ENCODE results near the gene MAN1A1. TPM values are rescaled to one million over a fixed set of nuclear protein-coding genes. Genes with fewer than 3 reads are reported as not detected.

MAN1A1 gene
- polyA plus RNA-seq, 3 donors = 11.0 to 20.4 (median 16.1) TPM

GRCh38 chr6:119322715-119323350 lies 26.7 kb downstream of the MAN1A1 start:
- H3K4me3 Mint-ChIP-seq = no peak overlapping the region
- WGBS (ENCODE audit: insufficient coverage) = 67% methylated on average over 1 of the region's 5 CpGs
- intact Hi-C loops (cut with micrococcal nuclease) = no loop called here
- peaks cover 7% of the 10 kb centered on the region for H4K20me1 ChIP-seq (ENCODE audit: insufficient read depth, low read length)
- H3K4me1 ChIP-seq (ENCODE audit: control insufficient read depth in 1 of 2, insufficient read depth in 2 of 2, low read length in 2 of 2) = no peaks in the 10 kb centered on the region
- H3K36me3 Mint-ChIP-seq = peaks cover 4 to 9% of the 10 kb centered on the region in 2 donors
- H3K36me3 ChIP-seq (replicated peaks in 1 of 2; ENCODE audit: control insufficient read depth in 1 of 2, insufficient read depth in 2 of 2, low read length in 2 of 2) = peaks cover 2 to 13% of the 10 kb centered on the region in 2 donors
- H3K4me3 ChIP-seq (replicated peaks in 1 of 3; ENCODE audit: low read depth in 2 of 3, low read length in 3 of 3) = no peak overlapping the region
- no peaks in the 10 kb centered on the region for H3K9me3 Mint-ChIP-seq
- H2AFZ ChIP-seq (ENCODE audit: insufficient read depth, low read depth, low read length, poor library complexity, severe bottlenecking) = no peak overlapping the region
- peak overlapping the region in 1 of 2 donors; percentile 10 for H3K27ac ChIP-seq (ENCODE audit: low read depth in 1 of 2, low read length in 2 of 2)
- no peak for DNase-seq
- H3K27me3 ChIP-seq (ENCODE audit: control insufficient read depth in 2 of 2, insufficient read depth in 2 of 2, low read length in 2 of 2) = no peaks in the 10 kb centered on the region
- H3K27me3 Mint-ChIP-seq (ENCODE audit: low read depth in 3 of 3) = no peaks in the 10 kb centered on the region
- H3K27ac Mint-ChIP-seq = no peak overlapping the region
- no peak overlapping the region for H3K9ac ChIP-seq (ENCODE audit: insufficient read depth, low read length, poor library complexity, severe bottlenecking)
- peaks cover 12% of the 10 kb centered on the region for H3K4me1 Mint-ChIP-seq
- H3K79me2 ChIP-seq (ENCODE audit: insufficient read depth, low read length) = peaks cover 11% of the 10 kb centered on the region
- H3K9me3 ChIP-seq (replicated peaks in 1 of 2; ENCODE audit: control insufficient read depth in 1 of 2, insufficient read depth in 1 of 2, low read length in 2 of 2) = no peaks in the 10 kb centered on the region
- TF ChIP-seq CTCF (IDR thresholded peaks at IDR 0.05) = no peak
- H3K4me2 ChIP-seq (replicated peaks; ENCODE audit: extremely low read depth, low read length, poor library complexity, severe bottlenecking) = no peak overlapping the region

- no peak for TF ChIP-seq CTCF (IDR thresholded peaks at IDR 0.05)
- Histone ChIP-seq H3K4me3 (replicated peaks in 1 of 3; ENCODE audit: low read depth in 2 of 3, low read length in 3 of 3) (no peak overlapping the region), H3K9ac (ENCODE audit: insufficient read depth, low read length, poor library complexity, severe bottlenecking) (no peak overlapping the region), H2AFZ (ENCODE audit: insufficient read depth, low read depth, low read length, poor library complexity, severe bottlenecking) (no peak overlapping the region), H3K36me3 (replicated peaks in 1 of 2; ENCODE audit: control insufficient read depth in 1 of 2, insufficient read depth in 2 of 2, low read length in 2 of 2) (peaks cover 2 to 12% of the 10 kb centered on the region in 2 donors), H3K9me3 (replicated peaks in 1 of 2; ENCODE audit: control insufficient read depth in 1 of 2, insufficient read depth in 1 of 2, low read length in 2 of 2) (no peaks in the 10 kb centered on the region), H3K4me1 (ENCODE audit: control insufficient read depth in 1 of 2, insufficient read depth in 2 of 2, low read length in 2 of 2) (no peaks in the 10 kb centered on the region), H3K27me3 (ENCODE audit: control insufficient read depth in 2 of 2, insufficient read depth in 2 of 2, low read length in 2 of 2) (no peaks in the 10 kb centered on the region), H3K27ac (ENCODE audit: low read depth in 1 of 2, low read length in 2 of 2) (no peak overlapping the region), H3K79me2 (ENCODE audit: insufficient read depth, low read length) (peaks cover 10% of the 10 kb centered on the region), H4K20me1 (ENCODE audit: insufficient read depth, low read length) (peaks cover 7% of the 10 kb centered on the region), H3K4me2 (replicated peaks; ENCODE audit: extremely low read depth, low read length, poor library complexity, severe bottlenecking) (no peak overlapping the region)
- 100% methylated on average over 2 of the region's 2 CpGs for WGBS (ENCODE audit: insufficient coverage)
- Mint-ChIP-seq H3K4me1 (peaks cover 12% of the 10 kb centered on the region), H3K27me3 (ENCODE audit: low read depth in 3 of 3) (no peaks in the 10 kb centered on the region), H3K9me3 (no peaks in the 10 kb centered on the region), H3K36me3 (peaks cover 4 to 7% of the 10 kb centered on the region in 2 donors), H3K27ac (peak overlapping the region in 1 of 7 donors; percentile 42), H3K4me3 (no peak overlapping the region)
- no peak for DNase-seq
- intact Hi-C loops (cut with micrococcal nuclease) = no loop called here
Observed at GRCh38 chr6:119322034-119322433, 27.5 kb downstream of the MAN1A1 start.

Data from CD14-positive monocyte (primary cell).